ENCODE measurements around the gene DPEP1. TPM values are rescaled to one million over a fixed set of nuclear protein-coding genes. Genes with fewer than 3 reads are reported as not detected.

Gene DPEP1
- total and polyA plus RNA-seq, 2 donors (not counting 1 experiment from before 2014, with no cell fraction given) = not detected

GRCh38 chr16:89565506-89566372, 47.7 kb upstream of the DPEP1 start:
- Mint-ChIP-seq H3K4me3 (peak overlapping the region; percentile 70), H3K27me3 (no peaks in the 10 kb centered on the region), H3K27ac (peak overlapping the region; percentile 67), H3K9me3 (ENCODE audit: insufficient read depth) (no peaks in the 10 kb centered on the region), H3K4me1 (peaks cover 46% of the 10 kb centered on the region)
- CTCF ChIA-PET = interaction anchor here (0.6 to 1.0 kb wide), 2 partner anchors 36 to 57 kb away, joined by 3 read pairs; no protein-coding TSS in a partner anchor
- TF ChIP-seq EZH2 (IDR thresholded peaks at IDR 0.05; ENCODE audit: borderline replicate concordance, insufficient read depth, low read depth, low read length, poor library complexity, severe bottlenecking) (no peak), CTCF (IDR thresholded peaks at IDR 0.05) (peak; percentile 33)
- peak; percentile 62 for ATAC-seq (ENCODE audit: low read depth)
- H2AFZ ChIP-seq (ENCODE audit: insufficient read depth, low read depth, low read length, poor library complexity, severe bottlenecking) = peak overlapping the region; percentile 25
- 4% methylated on average over 46 of the region's 46 CpGs for WGBS (ENCODE audit: insufficient coverage)
- H3K79me2 ChIP-seq (ENCODE audit: control insufficient read depth, insufficient read depth, low read length) = peaks cover 12% of the 10 kb centered on the region
- H3K27ac ChIP-seq (ENCODE audit: low read length in 2 of 2) = no peak overlapping the region
- POLR2A ChIA-PET = no interaction called here
- peaks cover 4 to 40% of the 10 kb centered on the region in 2 experiments for H3K36me3 ChIP-seq (replicated peaks in 1 of 2; ENCODE audit: control extremely low read depth in 1 of 2, control insufficient read depth in 1 of 2, extremely low read depth in 1 of 2, insufficient read depth in 2 of 2, low read length in 1 of 2)
- H3K4me1 ChIP-seq (ENCODE audit: control insufficient read depth in 2 of 2, insufficient read depth in 2 of 2, low read length in 2 of 2) = peaks cover 38 to 41% of the 10 kb centered on the region in 2 donors
- intact Hi-C loops (cut with micrococcal nuclease) = loop anchor here (10.0 kb wide), 1 partner anchor 881 kb away; the partner anchor contains the start of gene SNAI3
- H3K27me3 ChIP-seq (replicated peaks in 1 of 4; ENCODE audit: control extremely low read depth in 1 of 4, control insufficient read depth in 3 of 4, insufficient read depth in 4 of 4, low read length in 3 of 4) = peaks cover 0 to 4% (median 0%) of the 10 kb centered on the region in 4 experiments
- H3K9me3 ChIP-seq (ENCODE audit: control extremely low read depth in 1 of 3, control insufficient read depth in 2 of 3, insufficient read depth in 1 of 3, low read length in 2 of 3) = no peaks in the 10 kb centered on the region
- H3K4me2 ChIP-seq (replicated peaks; ENCODE audit: low read depth, low read length, poor library complexity, severe bottlenecking) = peak overlapping the region; percentile 79
- DNase-seq = peak; percentile 59
- peak overlapping the region in 4 of 5 experiments; percentile 10 to 45 (median 32) for H3K4me3 ChIP-seq (ENCODE audit: control extremely low read depth in 1 of 5, extremely low read depth in 1 of 5, insufficient read depth in 1 of 5, low read depth in 2 of 5, low read length in 4 of 5)
- H4K20me1 ChIP-seq (ENCODE audit: control insufficient read depth, insufficient read depth, low read length, poor library complexity, severe bottlenecking) = peaks cover 56% of the 10 kb centered on the region
- H3K9ac ChIP-seq (ENCODE audit: low read length) = peak overlapping the region; percentile 52
